GM18858 (cell line): ENCODE data around the gene ANXA7.
"Not testable (repeated sequence)": the region's sequence is repeated elsewhere in the genome, so short reads cannot be mapped to it uniquely, and the experiment has no call there.

Source experiments
- ATAC-seq: cut with Tn5 transposase; IDR thresholded peaks from one replicate; pipeline ENCODE4 v1.9.1; 2021; ENCODE audit not compliant: unreplicated experiment

The ANXA7 gene

DNA sequence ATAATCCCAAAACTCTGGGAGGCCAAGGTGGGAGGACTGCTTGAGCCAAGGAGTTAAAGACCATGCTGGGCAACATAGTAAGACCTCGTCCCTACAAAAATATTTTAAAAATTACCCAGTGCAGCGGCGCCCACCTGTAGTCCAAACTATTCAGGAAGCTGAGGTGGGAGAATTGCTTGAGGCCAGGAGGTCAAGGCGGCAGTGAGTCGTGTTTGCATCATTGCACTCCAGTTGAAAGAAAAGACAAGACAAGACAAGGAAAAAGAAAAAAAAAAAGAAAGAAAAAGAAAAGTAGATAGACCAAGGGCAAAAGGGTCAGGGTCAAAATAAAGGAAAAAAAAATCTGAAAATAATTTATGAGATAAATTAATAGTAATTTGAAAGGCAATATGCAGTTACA is 5.8 kb downstream of the ANXA7 start:
- ATAC-seq = no peak

DNA sequence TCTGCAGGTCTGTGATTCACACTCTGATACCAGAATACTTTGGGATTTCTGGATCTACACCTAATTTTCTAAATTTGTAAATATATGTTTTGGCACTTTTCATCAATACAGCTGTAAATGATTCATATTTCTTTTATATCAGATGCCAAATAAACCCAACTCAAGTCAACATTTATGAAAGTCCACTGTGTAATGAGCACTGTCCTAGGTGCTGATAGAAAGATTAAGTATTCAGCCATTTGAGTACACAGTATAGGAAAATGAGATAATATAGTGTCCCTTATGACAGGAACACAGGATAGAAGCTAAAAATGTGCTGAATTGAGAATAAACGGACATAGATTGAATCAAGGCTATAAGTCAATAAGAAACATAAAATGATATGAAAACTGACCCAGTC is 6.4 kb downstream of the ANXA7 start:
- ATAC-seq = no peak

- ATAC-seq = no peak
These were observed 7.0 kb downstream of the ANXA7 start for GRCh38 chr10:73406846-73407245.

GRCh38 chr10:73405556-73405955 is 8.3 kb downstream of the ANXA7 start:
- ATAC-seq = no peak

DNA sequence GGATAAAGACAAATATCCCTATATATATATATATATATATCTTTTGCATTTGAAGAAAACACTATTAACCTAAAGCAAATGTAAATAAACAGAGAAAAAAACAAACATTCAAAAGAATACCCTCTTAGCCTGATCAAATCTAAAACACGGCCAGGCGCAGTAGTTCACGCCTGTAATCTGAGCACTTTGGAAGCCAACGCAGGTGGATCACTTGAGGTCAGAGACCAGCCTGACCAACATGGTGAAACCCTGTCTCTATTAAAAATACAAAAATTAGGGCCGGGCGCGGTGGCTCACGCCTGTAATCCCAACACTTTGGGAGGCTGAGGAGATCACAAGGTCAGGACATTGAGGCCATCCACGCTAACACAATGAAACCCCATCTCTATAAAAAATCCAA is 9.2 kb downstream of the ANXA7 start:
- ATAC-seq = no peak

- ATAC-seq = no peak
These were observed 12.2 kb downstream of the ANXA7 start for GRCh38 chr10:73401636-73402035.

DNA sequence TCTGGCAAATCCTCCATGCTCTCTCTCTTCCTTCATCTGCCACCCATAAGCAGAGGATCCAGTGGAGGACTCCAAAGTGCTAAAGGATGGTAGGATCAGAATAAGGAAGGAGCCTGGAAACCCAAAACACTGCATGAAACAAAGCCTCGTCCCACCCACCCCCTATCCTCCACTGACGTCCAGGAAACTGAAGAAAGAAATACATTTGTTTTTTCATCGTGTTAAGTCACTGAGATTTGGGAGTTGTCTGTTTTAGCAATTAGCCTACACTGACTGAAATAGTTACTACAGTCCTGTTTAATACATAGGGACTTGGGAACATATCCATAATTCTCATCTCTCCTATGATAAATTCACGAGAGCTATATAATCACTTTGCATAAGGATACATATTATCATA is 14.8 kb downstream of the ANXA7 start:
- no peak for ATAC-seq

DNA sequence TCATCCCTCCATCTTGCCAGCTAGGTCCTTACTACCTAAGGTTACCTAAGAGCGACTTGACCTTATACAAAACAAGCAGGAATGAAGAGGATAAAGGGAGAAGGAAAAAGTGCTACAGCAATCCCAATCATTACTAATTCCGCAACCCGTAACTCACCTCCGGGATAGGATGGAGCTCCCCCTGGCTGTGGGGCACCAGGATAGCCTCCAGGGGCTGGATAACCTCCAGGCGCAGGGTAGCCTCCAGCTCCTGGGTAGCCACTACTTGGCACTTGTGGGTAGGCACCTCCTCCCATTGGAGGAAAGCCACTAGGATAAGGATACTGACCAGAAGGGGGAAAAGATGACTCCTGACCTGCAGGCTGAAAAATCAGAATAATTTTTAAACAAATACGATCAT is 15.8 kb downstream of the ANXA7 start:
- ATAC-seq = no peak

GRCh38 chr10:73394325-73394724 is 19.5 kb downstream of the ANXA7 start:
- ATAC-seq = not testable (repeated sequence)

DNA sequence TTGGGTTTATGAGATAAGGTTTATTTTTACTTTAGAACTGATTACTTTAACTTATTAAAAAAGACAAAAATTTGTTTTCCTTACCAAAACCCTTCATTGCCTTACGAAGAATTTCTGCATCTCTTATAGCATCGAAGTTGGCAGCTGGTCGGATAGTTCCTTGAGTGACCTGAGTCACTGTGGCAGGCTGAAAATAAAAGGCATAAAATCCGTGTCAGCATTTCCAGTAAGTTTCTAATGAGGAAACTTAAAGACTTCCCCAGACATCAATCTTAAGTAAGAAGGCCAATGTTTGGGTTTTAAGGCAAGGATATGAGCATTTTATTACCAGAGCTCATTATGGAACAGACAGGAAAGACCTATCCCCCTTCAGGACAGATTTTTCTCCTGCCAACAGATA is 25.6 kb downstream of the ANXA7 start:
- no peak for ATAC-seq

GRCh38 chr10:73386583-73386982 is 27.3 kb downstream of the ANXA7 start:
- no peak for ATAC-seq

- ATAC-seq = no peak
These were observed 34.7 kb downstream of the ANXA7 start for GRCh38 chr10:73379064-73379748.

DNA sequence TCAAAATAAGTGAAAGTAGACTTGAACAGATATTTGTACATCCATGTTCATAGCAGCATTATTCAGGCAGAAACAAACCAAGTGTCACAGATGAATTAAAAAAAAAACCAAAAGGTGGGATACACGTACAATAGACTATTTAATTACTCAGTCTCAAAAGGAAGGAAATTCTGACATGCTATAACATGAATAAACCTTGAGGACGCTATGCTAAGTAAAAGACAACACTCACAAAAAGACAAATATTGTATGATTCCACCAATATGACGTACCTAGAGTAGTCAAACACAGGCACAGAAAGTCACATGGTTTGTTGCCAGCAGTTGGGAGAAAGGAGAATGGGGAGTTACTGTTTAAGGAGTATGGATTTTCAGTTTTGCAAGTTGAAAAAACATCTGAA is 37.2 kb downstream of the ANXA7 start:
- ATAC-seq = no peak

- ATAC-seq = no peak
These were observed 45.6 kb downstream of the ANXA7 start for GRCh38 chr10:73368238-73368637.

- ATAC-seq = no peak
These were observed 47.2 kb downstream of the ANXA7 start for GRCh38 chr10:73366381-73367298.

- no peak for ATAC-seq
These were observed 48.9 kb downstream of the ANXA7 start for GRCh38 chr10:73364964-73365363.

DNA sequence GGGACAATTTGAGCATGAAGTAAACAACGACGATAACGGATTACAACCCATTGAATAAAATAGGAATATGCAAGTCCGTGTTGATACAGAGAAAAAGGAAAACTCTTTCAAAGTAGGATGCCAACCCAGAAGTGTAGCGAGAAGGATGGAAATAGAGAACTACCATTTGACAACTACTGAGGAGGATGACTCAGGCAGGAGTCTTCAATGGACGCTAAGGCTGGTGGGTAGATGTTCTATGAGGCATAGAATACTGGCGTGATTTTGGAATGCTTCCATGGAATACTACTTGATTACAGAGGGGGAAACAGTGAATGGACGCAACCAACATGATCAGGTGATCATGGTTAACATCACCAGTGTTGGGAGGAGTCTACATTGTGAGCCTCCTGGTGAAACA is 54.4 kb downstream of the ANXA7 start:
- no peak for ATAC-seq

GRCh38 chr10:73358331-73359279 is 55.3 kb downstream of the ANXA7 start, which contains the start of gene CFAP70:
CFAP70 (minus strand) TSS chr10:73358864; CDS start chr10:73354796, 4,068 bp downstream.
- ATAC-seq = peak; percentile 78

- no peak for ATAC-seq
These were observed 56.0 kb downstream of the ANXA7 start for GRCh38 chr10:73357821-73358220.

GRCh38 chr10:73357166-73357565 is 56.7 kb downstream of the ANXA7 start:
- no peak for ATAC-seq

- no peak for ATAC-seq
These were observed 69.6 kb downstream of the ANXA7 start for GRCh38 chr10:73344269-73344668.
